Sigmoid colon (tissue), 7 donors: ENCODE data around the gene DCAF15. TPM values are rescaled to one million over a fixed set of nuclear protein-coding genes. Genes with fewer than 3 reads are reported as not detected.

Experiments used
- DNase-seq: peaks from one replicate; pipeline ENCODE4 v3.0.0-alpha.2; 2019
- H3K27ac ChIP-seq, 4 donors: fragments of 200-600 bp; sonication (generic); one replicate each; pipeline ENCODE4 v1.5.1; 2016 to 2019; ENCODE audit warnings: mild to moderate bottlenecking in 1 of 4
- H3K27me3 ChIP-seq, 3 donors: fragments of 200-600 bp; sonication (generic); one replicate each; pipeline ENCODE4 v1.5.1; 2019; ENCODE audit warnings: mild to moderate bottlenecking in 1 of 3
- H3K36me3 ChIP-seq, 4 donors: fragments of 200-600 bp; sonication (generic); one replicate each; pipeline ENCODE4 v1.5.1; 2016 to 2019
- H3K4me1 ChIP-seq, 4 donors: fragments of 200-600 bp; sonication (generic); one replicate each; pipeline ENCODE4 v1.5.1; 2017 to 2019
- H3K4me3 ChIP-seq, 4 donors: fragments of 200-600 bp; sonication (generic); one replicate each; pipeline ENCODE4 v1.5.1; 2017 to 2019; ENCODE audit warnings: mild to moderate bottlenecking in 2 of 4, moderate library complexity in 1 of 4
- H3K9me3 ChIP-seq, 4 donors: fragments of 200-600 bp in 3 of 4; sonication (generic) in 3 of 4; one replicate each; pipeline versions ENCODE4 v1.5.1 to v1.6.1; 2013 to 2019
- CTCF ChIP-seq, 4 experiments: fragments of 450-650 bp in 3 of 4; fragments of 200-600 bp in 1 of 4; IDR thresholded peaks; one replicate each; pipeline ENCODE4 v1.5.1; 2016 to 2019; ENCODE audit warnings: antibody characterized with exemption in 4 of 4, mild to moderate bottlenecking in 3 of 4, moderate library complexity in 2 of 4
- EP300 ChIP-seq, 4 donors: sonication (generic); formaldehyde crosslinking; IDR thresholded peaks; one replicate each; pipeline ENCODE4 v1.6.1; 2017; ENCODE audit warnings: antibody characterized with exemption in 4 of 4
- POLR2A ChIP-seq, 2 donors: fragments of 450-650 bp; IDR thresholded peaks; one replicate each; pipeline ENCODE4 v1.6.1; 2016; ENCODE audit warnings: antibody characterized with exemption in 2 of 2, mild to moderate bottlenecking in 2 of 2, moderate library complexity in 2 of 2
- POLR2AphosphoS5 ChIP-seq, 4 donors: sonication (generic); formaldehyde crosslinking; IDR thresholded peaks; one replicate each; pipeline ENCODE4 v1.6.1; 2017; ENCODE audit warnings: antibody characterized with exemption in 4 of 4
- WGBS, 2 donors: extraction: QIAGEN DNeasy Blood & Tissue Kit; methylation state at CpG; one replicate each; pipeline ENCODE4 v1.1.7; 2013; 5-methylcytosine and 5-hydroxymethylcytosine counted together
- intact Hi-C: fragments of 100-400 bp; cut with DNase I; formaldehyde crosslinking; loops from one replicate; pipeline ENCODE4 v1.15.1; 2023
- polyA plus RNA-seq, 3 donors: library from polyadenylated mRNA; stranded (reverse); fragments of 200-250 nt; gene quantifications; one replicate each; pipeline ENCODE4 v1.2.3, GENCODE V29; 2013
- total RNA-seq, 4 donors: library from RNA; depleted of rRNA; stranded (reverse); fragments of >200 nt; gene quantifications; one replicate each; pipeline ENCODE4 v1.1.0, GENCODE V29; 2016
- donor health status: healthy with polysubstance abuse.
- donor health status: Bipolar disorder and iron deficiency.
- donor health status: healthy.

The DCAF15 gene
- total and polyA plus RNA-seq, 7 donors, result 7.9 to 46.2 (median 11.3) TPM

DNA sequence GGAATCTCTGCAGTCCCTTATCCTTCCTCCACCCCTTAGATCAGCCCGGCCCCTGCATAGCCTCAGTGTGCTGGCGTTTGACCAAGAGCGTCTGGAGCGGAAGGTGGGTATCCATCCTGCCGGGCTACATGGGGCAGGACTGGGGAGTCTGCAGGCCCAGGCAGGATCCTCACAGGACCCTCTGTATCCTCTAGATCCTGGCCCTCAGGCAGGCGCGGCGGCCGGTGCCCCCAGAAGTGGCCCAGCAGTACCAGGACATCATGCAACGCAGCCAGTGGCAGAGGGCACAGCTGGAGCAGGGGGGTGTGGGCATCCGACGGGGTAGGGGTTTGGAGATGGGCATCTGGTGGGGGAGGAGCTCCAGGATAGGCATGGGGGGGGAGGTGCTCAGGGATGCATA, 23.0 kb upstream of the DCAF15 start:
- H3K36me3 ChIP-seq, result peaks cover 9 to 45% (median 18%) of the 10 kb centered on the region in 4 donors

GRCh38 chr19:13929956-13930355, 22.4 kb upstream of the DCAF15 start:
- H3K4me3 ChIP-seq, result no peak overlapping the region
- peaks cover 0 to 20% (median 0%) of the 10 kb centered on the region in 3 donors for H3K27me3 ChIP-seq
- no peak for DNase-seq
- intact Hi-C loops, result loop anchor here (5.0 kb wide), 1 partner anchor 583 kb away; no protein-coding TSS in a partner anchor
- H3K27ac ChIP-seq, result no peak overlapping the region
- TF ChIP-seq POLR2AphosphoS5 (IDR thresholded peaks at IDR 0.05) (no peak), CTCF (IDR thresholded peaks at IDR 0.05) (no peak), POLR2A (IDR thresholded peaks at IDR 0.05) (no peak), EP300 (IDR thresholded peaks at IDR 0.05) (no peak)
- H3K36me3 ChIP-seq, result peaks cover 9 to 39% (median 12%) of the 10 kb centered on the region in 4 donors
- no peaks in the 10 kb centered on the region for H3K9me3 ChIP-seq
- 86 to 91% methylated on average over 17 of the region's 17 CpGs for WGBS, 2 donors
- no peaks in the 10 kb centered on the region for H3K4me1 ChIP-seq

More for the DNA sequence above, 23.0 kb upstream of the DCAF15 start:
- no peak for TF ChIP-seq EP300 (IDR thresholded peaks at IDR 0.05)
- no peak for TF ChIP-seq POLR2AphosphoS5 (IDR thresholded peaks at IDR 0.05)
- no peak for TF ChIP-seq POLR2A (IDR thresholded peaks at IDR 0.05)
- no peak for TF ChIP-seq CTCF (IDR thresholded peaks at IDR 0.05)
- Histone ChIP-seq H3K27ac (no peak overlapping the region), H3K9me3 (no peaks in the 10 kb centered on the region), H3K27me3 (peaks cover 0 to 14% (median 0%) of the 10 kb centered on the region in 3 donors), H3K4me3 (no peak overlapping the region), H3K4me1 (no peaks in the 10 kb centered on the region)
- 89 to 92% methylated on average over 12 of the region's 12 CpGs for WGBS, 2 donors
- intact Hi-C loops, result no loop called here
- no peak for DNase-seq

DNA sequence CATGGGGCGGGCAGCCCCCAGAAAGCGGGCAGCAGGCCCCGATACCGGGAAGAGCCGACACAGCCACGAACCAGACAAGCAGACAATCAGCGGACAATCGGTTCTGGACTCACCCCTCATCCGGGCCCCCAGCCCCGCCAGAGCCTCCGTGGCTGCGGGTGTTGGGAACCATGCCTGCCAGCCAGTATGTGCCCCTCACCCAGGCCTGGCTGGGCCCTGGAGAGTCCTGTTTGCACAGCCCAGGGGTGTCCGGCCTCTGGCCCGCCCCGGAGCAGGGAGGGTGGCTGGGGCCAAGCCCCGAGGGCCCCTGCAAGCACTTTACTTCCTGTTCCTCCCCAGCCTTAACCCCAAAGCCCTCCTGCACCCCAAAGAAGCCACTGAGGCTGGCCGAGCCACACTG, 21.9 kb upstream of the DCAF15 start:
- no peak for TF ChIP-seq POLR2AphosphoS5 (IDR thresholded peaks at IDR 0.05)
- no peak for TF ChIP-seq CTCF (IDR thresholded peaks at IDR 0.05)
- TF ChIP-seq POLR2A (IDR thresholded peaks at IDR 0.05), result no peak
- TF ChIP-seq EP300 (IDR thresholded peaks at IDR 0.05), result no peak
- WGBS, 2 donors, result 85 to 87% methylated on average over 17 of the region's 17 CpGs
- Histone ChIP-seq H3K9me3 (no peaks in the 10 kb centered on the region), H3K4me3 (no peak overlapping the region), H3K27me3 (peaks cover 0 to 25% (median 1%) of the 10 kb centered on the region in 3 donors), H3K36me3 (peaks cover 9 to 34% (median 11%) of the 10 kb centered on the region in 4 donors), H3K4me1 (no peaks in the 10 kb centered on the region), H3K27ac (no peak overlapping the region)
- DNase-seq, result no peak
- intact Hi-C loops, result loop anchor here (5.0 kb wide), 1 partner anchor 583 kb away; no protein-coding TSS in a partner anchor

DNA sequence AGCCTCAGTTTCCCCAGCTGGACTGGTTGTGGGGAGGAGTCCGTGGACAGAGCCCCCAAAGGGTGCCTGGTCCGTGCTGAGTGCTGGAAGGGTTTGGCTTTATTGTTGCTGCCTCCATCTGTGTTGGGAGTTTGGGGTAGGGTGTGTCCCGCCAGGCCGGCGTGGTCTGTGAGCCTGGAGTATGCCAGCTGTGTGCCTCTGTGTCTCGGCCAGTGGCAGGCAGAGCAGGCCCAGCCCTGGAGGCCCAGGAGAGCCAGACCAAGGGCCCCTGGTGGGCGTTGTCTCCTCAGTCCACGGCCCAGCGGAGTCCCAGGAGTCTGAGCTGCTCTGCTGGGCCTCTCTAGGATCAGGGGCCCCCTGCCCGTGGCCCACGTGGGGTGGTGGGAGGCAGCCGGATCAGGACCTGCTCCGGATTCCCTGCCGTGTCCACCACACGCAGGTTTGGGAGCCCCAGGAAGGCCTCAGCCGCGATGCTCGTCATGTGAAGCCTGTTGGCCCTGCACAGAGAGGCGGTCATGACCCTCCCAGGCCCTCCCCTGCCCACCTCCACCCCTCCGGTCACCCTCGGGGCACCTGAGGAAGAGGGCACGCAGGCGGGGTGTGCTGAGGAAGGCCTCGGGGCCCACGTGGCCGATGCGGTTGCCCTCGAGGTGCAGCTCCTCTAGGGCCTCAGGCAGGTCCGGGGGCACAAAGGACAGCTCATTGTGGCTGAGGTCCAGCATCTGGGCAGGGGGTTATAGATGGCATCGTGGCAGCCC, 20.7 kb upstream of the DCAF15 start:
- Histone ChIP-seq H3K36me3 (peaks cover 5 to 27% (median 8%) of the 10 kb centered on the region in 4 donors), H3K4me3 (no peak overlapping the region), H3K4me1 (no peaks in the 10 kb centered on the region), H3K27me3 (peaks cover 0 to 35% (median 12%) of the 10 kb centered on the region in 3 donors), H3K27ac (no peak overlapping the region), H3K9me3 (no peaks in the 10 kb centered on the region)
- intact Hi-C loops, result loop anchor here (5.0 kb wide), 1 partner anchor 584 kb away; no protein-coding TSS in a partner anchor
- DNase-seq, result no peak
- WGBS, 2 donors, result 79 to 89% methylated on average over 30 of the region's 30 CpGs
- TF ChIP-seq CTCF (IDR thresholded peaks at IDR 0.05) (no peak), EP300 (IDR thresholded peaks at IDR 0.05) (no peak), POLR2A (IDR thresholded peaks at IDR 0.05) (no peak), POLR2AphosphoS5 (IDR thresholded peaks at IDR 0.05) (no peak)
